ENCODE data around the gene DKKL1. TPM values are rescaled to one million over a fixed set of nuclear protein-coding genes. Genes with fewer than 3 reads are reported as not detected.
"Not testable (repeated sequence)": the region's sequence is repeated elsewhere in the genome, so short reads cannot be mapped to it uniquely, and the experiment has no call there.

Gene DKKL1
- total and polyA plus RNA-seq, 2 experiments from 2014 or later: 2.2 to 6.0 TPM

DNA sequence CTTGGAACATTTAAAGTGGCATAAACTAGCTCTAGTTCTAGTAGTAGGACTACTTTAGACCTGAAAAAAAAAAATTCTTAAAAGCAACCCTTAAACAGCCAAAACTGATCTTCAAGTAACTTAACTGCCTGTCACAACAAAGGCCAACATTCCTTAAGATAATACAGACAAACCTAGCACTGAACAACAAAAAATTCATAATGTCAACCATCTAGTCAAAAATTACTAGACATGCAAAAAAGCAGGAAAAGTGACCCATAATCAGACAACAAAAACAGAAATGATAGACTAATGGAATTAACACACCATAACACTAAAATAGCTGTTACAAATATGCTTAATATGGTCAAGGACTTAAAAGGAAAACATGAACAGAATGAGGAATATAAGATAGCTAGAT is 45.4 kb upstream of the DKKL1 start:
- no peaks in the 10 kb centered on the region for H3K79me2 ChIP-seq
- no peak overlapping the region for H3K4me2 ChIP-seq
- DNase-seq (ENCODE audit: low spot score): no peak
- TF ChIP-seq EZH2 (IDR thresholded peaks at IDR 0.05; ENCODE audit: borderline replicate concordance): no peak
- no peak for TF ChIP-seq CTCF (IDR thresholded peaks at IDR 0.05; ENCODE audit: poor library complexity)
- TF ChIP-seq EZH2phosphoT487 (IDR thresholded peaks at IDR 0.05; ENCODE audit: low read depth, severe bottlenecking, unreplicated experiment): no peak
- no peaks in the 10 kb centered on the region for H3K36me3 ChIP-seq (replicated peaks; ENCODE audit: insufficient read depth, low read depth)
- H3K27me3 ChIP-seq: no peaks in the 10 kb centered on the region
- no peak overlapping the region for H3K4me3 ChIP-seq
- H3K9me2 ChIP-seq (replicated peaks; ENCODE audit: insufficient read depth): no peaks in the 10 kb centered on the region
- H2AFZ ChIP-seq: no peak overlapping the region
- H3K4me1 ChIP-seq (ENCODE audit: insufficient read depth): no peaks in the 10 kb centered on the region
- peaks cover 5% of the 10 kb centered on the region for H3K9me3 ChIP-seq (ENCODE audit: low read depth)
- no peak overlapping the region for H3K27ac ChIP-seq
- H4K20me1 ChIP-seq (ENCODE audit: insufficient read depth, poor library complexity, severe bottlenecking): no peaks in the 10 kb centered on the region

GRCh38 chr19:49324801-49325576 is 38.7 kb upstream of the DKKL1 start, which contains the start of gene SLC6A16:
TSS of gene SLC6A16 (minus strand) at chr19:49325191. CDS start at chr19:49311347, 13,844 bp downstream.
- Histone ChIP-seq H3K27me3 (no peaks in the 10 kb centered on the region), H3K4me2 (no peak within 1 kb of the TSS), H3K9me3 (ENCODE audit: low read depth) (no peaks in the 10 kb centered on the region), H2AFZ (no peak within 1 kb of the TSS), H3K36me3 (replicated peaks; ENCODE audit: insufficient read depth, low read depth) (no peaks in the 10 kb centered on the region), H3K27ac (no peak within 1 kb of the TSS), H3K79me2 (no peaks in the 10 kb centered on the region), H3K9me2 (replicated peaks; ENCODE audit: insufficient read depth) (no peaks in the 10 kb centered on the region), H3K4me3 (no peak within 1 kb of the TSS), H3K4me1 (ENCODE audit: insufficient read depth) (no peaks in the 10 kb centered on the region), H4K20me1 (ENCODE audit: insufficient read depth, poor library complexity, severe bottlenecking) (no peaks in the 10 kb centered on the region)
- no peak for TF ChIP-seq CTCF (IDR thresholded peaks at IDR 0.05; ENCODE audit: poor library complexity)
- TF ChIP-seq EZH2phosphoT487 (IDR thresholded peaks at IDR 0.05; ENCODE audit: low read depth, severe bottlenecking, unreplicated experiment): no peak
- no peak for TF ChIP-seq EZH2 (IDR thresholded peaks at IDR 0.05; ENCODE audit: borderline replicate concordance)
- 96% methylated on average over 37 of the region's 38 CpGs for WGBS (ENCODE audit: low lambda C conversion rate, missing lambda C conversion rate)
- no peak for DNase-seq (ENCODE audit: low spot score)

DNA sequence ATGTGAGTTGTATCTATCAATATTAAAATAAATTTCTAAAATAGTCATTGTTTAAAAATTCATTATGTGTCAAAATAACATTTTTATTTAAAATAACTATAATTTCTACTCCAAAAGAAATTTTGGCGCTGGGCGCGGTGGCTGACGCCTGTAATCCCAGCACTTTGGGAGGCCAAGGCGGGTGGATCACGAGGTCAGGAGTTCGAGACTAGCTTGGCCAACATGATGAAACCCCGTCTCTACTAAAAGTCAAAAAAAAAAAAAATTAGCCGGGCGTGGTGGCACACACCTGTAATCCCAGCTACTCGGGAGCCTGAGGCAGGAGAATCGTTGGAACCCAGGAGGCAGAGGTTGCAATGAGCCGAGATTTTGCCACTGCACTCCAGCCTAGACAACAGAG is 37.9 kb upstream of the DKKL1 start:
- not testable (repeated sequence) for H3K79me2 ChIP-seq; H4K20me1 ChIP-seq (ENCODE audit: insufficient read depth, poor library complexity, severe bottlenecking); H2AFZ ChIP-seq; H3K36me3 ChIP-seq (replicated peaks; ENCODE audit: insufficient read depth, low read depth); H3K4me2 ChIP-seq; H3K4me3 ChIP-seq; H3K9me3 ChIP-seq (ENCODE audit: low read depth); H3K4me1 ChIP-seq (ENCODE audit: insufficient read depth); H3K27me3 ChIP-seq; H3K9me2 ChIP-seq (replicated peaks; ENCODE audit: insufficient read depth); DNase-seq (ENCODE audit: low spot score); H3K27ac ChIP-seq
- 94% methylated on average over 13 of the region's 13 CpGs for WGBS (ENCODE audit: low lambda C conversion rate, missing lambda C conversion rate)

GRCh38 chr19:49326165-49326704 is 37.4 kb upstream of the DKKL1 start:
- H3K4me3 ChIP-seq: no peak overlapping the region
- TF ChIP-seq EZH2phosphoT487 (IDR thresholded peaks at IDR 0.05; ENCODE audit: low read depth, severe bottlenecking, unreplicated experiment): no peak
- TF ChIP-seq EZH2 (IDR thresholded peaks at IDR 0.05; ENCODE audit: borderline replicate concordance): no peak
- H3K36me3 ChIP-seq (replicated peaks; ENCODE audit: insufficient read depth, low read depth): no peaks in the 10 kb centered on the region
- H3K27me3 ChIP-seq: no peaks in the 10 kb centered on the region
- no peaks in the 10 kb centered on the region for H4K20me1 ChIP-seq (ENCODE audit: insufficient read depth, poor library complexity, severe bottlenecking)
- no peaks in the 10 kb centered on the region for H3K9me2 ChIP-seq (replicated peaks; ENCODE audit: insufficient read depth)
- no peak overlapping the region for H2AFZ ChIP-seq
- WGBS (ENCODE audit: low lambda C conversion rate, missing lambda C conversion rate): 96% methylated on average over 3 of the region's 3 CpGs
- H3K4me2 ChIP-seq: no peak overlapping the region
- no peak for DNase-seq (ENCODE audit: low spot score)
- H3K9me3 ChIP-seq (ENCODE audit: low read depth): no peaks in the 10 kb centered on the region
- H3K27ac ChIP-seq: no peak overlapping the region
- H3K4me1 ChIP-seq (ENCODE audit: insufficient read depth): no peaks in the 10 kb centered on the region
- no peaks in the 10 kb centered on the region for H3K79me2 ChIP-seq
